ENCODE results near the gene AURKAIP1. TPM values are rescaled to one million over a fixed set of nuclear protein-coding genes. Genes with fewer than 3 reads are reported as not detected.

AURKAIP1 gene
- total RNA-seq, 1 experiment from 2014 or later: 823 TPM

DNA sequence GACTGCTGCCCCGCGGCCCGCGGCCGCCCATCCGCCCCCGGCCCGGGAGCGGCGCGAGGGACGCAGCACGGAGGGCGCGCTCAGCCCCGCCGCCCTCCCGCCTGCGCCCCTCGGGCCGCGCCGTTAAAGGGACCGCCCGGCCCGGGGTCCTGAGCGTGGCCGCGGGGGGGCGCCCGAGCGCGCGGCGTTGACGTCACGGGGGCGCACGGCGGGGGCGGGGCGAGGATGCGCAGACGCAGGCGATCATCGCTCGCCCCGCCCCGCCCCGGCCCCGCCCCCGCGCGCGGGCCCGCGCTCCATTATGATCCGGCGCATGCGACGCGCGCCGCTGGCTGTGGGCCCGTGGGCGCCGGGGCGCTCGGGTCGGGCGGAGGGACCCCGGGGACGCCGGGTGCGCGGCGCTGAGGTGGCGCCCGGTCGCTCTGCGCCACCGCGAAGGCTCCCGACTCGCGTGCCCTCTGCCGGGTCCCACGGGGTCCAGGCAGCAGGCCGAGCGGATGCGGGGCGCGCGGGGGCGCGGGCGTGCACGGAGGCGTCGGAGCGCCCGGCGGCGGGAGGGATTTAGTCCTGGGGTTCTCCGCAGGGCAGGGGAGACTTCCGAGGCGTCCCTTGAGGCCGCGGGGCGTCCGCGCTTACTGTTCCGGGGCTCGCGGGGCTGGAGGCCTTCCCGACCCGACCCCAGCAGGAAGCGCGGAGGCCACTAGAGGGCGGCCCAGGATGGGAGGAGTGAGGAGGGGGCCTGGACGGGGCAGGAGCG is 25.6 kb downstream of the AURKAIP1 start, which contains the start of gene DVL1:
TSS of gene DVL1 (minus strand) at position 163 of the 757 bp plus-strand sequence. CDS start 353 bp downstream, outside the sequence.
- ATAC-seq (peak; percentile 5), DNase-seq (peak; percentile 75)
- Histone ChIP-seq H3K9ac (ENCODE audit: low read length) (peak within 1 kb of the TSS; percentile 93), H3K79me2 (ENCODE audit: low read length) (peaks cover 59% of the 10 kb centered on the region), H3K4me1 (ENCODE audit: insufficient read depth, low read length) (peaks cover 54% of the 10 kb centered on the region), H3F3A (ENCODE audit: low read length, unreplicated experiment) (peaks cover 3% of the 10 kb centered on the region), H3K36me3 (ENCODE audit: low read depth, low read length) (no peaks in the 10 kb centered on the region), H3K9me2 (replicated peaks; ENCODE audit: low read length) (no peaks in the 10 kb centered on the region), H3K9me3 (ENCODE audit: low read length) (no peaks in the 10 kb centered on the region), H4K20me1 (ENCODE audit: low read length) (no peaks in the 10 kb centered on the region), H3K4me3 (ENCODE audit: low read length) (peak within 1 kb of the TSS; percentile 91), H3K4me2 (ENCODE audit: low read length) (peak within 1 kb of the TSS; percentile 98), H3K27me3 (ENCODE audit: low read length) (no peaks in the 10 kb centered on the region), H2AFZ (ENCODE audit: low read length) (peak within 1 kb of the TSS; percentile 62; the same call in 1 of the 2 replicates), H3K27ac (ENCODE audit: low read length) (peak within 1 kb of the TSS; percentile 97)
- CTCF ChIA-PET: no interaction called here
- TF ChIP-seq EZH2phosphoT487 (IDR thresholded peaks at IDR 0.05; ENCODE audit: borderline replicate concordance, low read length): no peak
- TF ChIP-seq, protein P1, sequence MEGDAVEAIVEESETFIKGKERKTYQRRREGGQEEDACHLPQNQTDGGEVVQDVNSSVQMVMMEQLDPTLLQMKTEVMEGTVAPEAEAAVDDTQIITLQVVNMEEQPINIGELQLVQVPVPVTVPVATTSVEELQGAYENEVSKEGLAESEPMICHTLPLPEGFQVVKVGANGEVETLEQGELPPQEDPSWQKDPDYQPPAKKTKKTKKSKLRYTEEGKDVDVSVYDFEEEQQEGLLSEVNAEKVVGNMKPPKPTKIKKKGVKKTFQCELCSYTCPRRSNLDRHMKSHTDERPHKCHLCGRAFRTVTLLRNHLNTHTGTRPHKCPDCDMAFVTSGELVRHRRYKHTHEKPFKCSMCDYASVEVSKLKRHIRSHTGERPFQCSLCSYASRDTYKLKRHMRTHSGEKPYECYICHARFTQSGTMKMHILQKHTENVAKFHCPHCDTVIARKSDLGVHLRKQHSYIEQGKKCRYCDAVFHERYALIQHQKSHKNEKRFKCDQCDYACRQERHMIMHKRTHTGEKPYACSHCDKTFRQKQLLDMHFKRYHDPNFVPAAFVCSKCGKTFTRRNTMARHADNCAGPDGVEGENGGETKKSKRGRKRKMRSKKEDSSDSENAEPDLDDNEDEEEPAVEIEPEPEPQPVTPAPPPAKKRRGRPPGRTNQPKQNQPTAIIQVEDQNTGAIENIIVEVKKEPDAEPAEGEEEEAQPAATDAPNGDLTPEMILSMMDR (conservative IDR thresholded peaks at IDR 0.05; ENCODE audit: low read depth, low read length): peak; percentile 60
- intact Hi-C loops (cut with micrococcal nuclease): loop anchor here (2.0 kb wide), 1 partner anchor 41 kb away; the partner anchor contains the start of gene PUSL1
- BruUV-seq (replicated peaks): no TSS peak
- POLR2A ChIA-PET (ENCODE audit: unreplicated experiment): no interaction called here

DNA sequence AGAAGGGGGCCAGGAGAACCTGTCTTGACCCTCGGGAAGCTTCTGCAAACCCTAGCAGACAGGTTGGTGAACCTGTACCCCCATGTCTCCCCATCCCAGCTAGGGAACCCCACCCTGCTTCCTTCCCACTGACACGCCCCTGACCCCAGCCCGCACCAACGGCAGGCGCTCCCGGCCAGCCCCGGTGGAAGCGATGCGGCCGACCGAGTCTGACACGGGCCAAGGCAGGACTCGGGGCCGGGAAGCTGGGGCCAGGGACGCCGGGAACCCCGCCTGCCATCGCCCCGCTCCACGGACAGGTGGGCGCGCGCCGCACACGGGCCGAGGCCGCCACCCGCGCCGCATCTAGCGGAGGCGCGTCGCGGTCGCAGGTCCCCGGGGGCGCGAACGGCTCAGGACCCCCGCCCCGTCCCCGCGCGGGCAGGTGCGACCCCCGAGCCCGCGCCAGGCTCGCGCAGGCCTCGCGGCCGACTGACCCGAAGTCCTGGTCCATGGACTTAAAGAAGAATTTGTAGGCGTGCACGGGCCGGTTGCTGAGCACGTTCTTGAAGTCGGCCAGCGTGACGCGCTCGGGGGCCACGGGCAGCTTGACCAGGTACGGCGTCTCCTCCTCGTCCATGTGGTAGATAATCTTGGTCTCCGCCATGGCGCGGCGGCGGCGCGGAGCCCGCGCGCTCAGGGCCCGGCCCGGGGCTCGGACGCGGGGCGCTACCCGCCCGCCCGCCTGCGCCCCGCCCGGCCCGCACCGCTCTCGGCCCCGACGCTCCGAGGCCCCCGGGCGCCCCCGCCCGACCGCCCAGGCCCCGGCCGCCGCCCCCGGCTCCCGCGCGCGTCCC is 26.4 kb downstream of the AURKAIP1 start:
- no peak for DNase-seq
- Histone ChIP-seq H3K27ac (ENCODE audit: low read length) (peak overlapping the region; percentile 97), H3K4me3 (ENCODE audit: low read length) (peak overlapping the region; percentile 91), H3K9me3 (ENCODE audit: low read length) (no peaks in the 10 kb centered on the region), H2AFZ (ENCODE audit: low read length) (no peak overlapping the region), H4K20me1 (ENCODE audit: low read length) (no peaks in the 10 kb centered on the region), H3K4me1 (ENCODE audit: insufficient read depth, low read length) (peaks cover 54% of the 10 kb centered on the region), H3K4me2 (ENCODE audit: low read length) (peak overlapping the region; percentile 98), H3K27me3 (ENCODE audit: low read length) (no peaks in the 10 kb centered on the region), H3K79me2 (ENCODE audit: low read length) (peaks cover 67% of the 10 kb centered on the region), H3K9ac (ENCODE audit: low read length) (peak overlapping the region; percentile 93), H3K36me3 (ENCODE audit: low read depth, low read length) (no peaks in the 10 kb centered on the region), H3F3A (ENCODE audit: low read length, unreplicated experiment) (peaks cover 3% of the 10 kb centered on the region), H3K9me2 (replicated peaks; ENCODE audit: low read length) (no peaks in the 10 kb centered on the region)
- TF ChIP-seq EZH2phosphoT487 (IDR thresholded peaks at IDR 0.05; ENCODE audit: borderline replicate concordance, low read length) (no peak), EZH2 (IDR thresholded peaks at IDR 0.05; ENCODE audit: low read length, unreplicated experiment) (no peak)
- TF ChIP-seq, protein P1 (conservative IDR thresholded peaks at IDR 0.05; ENCODE audit: low read depth, low read length): no peak
- CTCF ChIA-PET: interaction anchor here (0.5 to 1.2 kb wide), 3 partner anchors 53 to 1062 kb away, joined by 3 to 4 read pairs (median 3); no protein-coding TSS in a partner anchor
- no peak for ATAC-seq
- POLR2A ChIA-PET (ENCODE audit: unreplicated experiment): interaction anchor here (1.4 kb wide), 1 partner anchor 26 kb away, joined by 4 read pairs; the partner anchor contains the start of gene AURKAIP1
- intact Hi-C loops (cut with micrococcal nuclease): loop anchor here (2.0 kb wide), 1 partner anchor 40 kb away; the partner anchor contains the start of gene PUSL1
- BruUV-seq (replicated peaks): no TSS peak
